OCI-LY1 (cell line): ENCODE results near the gene RNF125.

ENCODE experiments used
- H2AFZ ChIP-seq: fragments of 200-600 bp; sonication (generic), shearing (Covaris generic); 2 replicates; pipeline ENCODE4 v1.6.0; 2014; ENCODE audit warnings: antibody characterized with exemption, mild to moderate bottlenecking, low read length
- H3F3A ChIP-seq: fragments of 200-600 bp; sonication (generic), shearing (Covaris generic); 2 replicates; pipeline ENCODE4 v1.6.0; 2014; ENCODE audit warnings: mild to moderate bottlenecking, antibody characterized with exemption, low read length, moderate library complexity; ENCODE audit not compliant: insufficient read depth
- H3K27ac ChIP-seq: fragments of 200-600 bp; sonication (generic); 2 replicates; pipeline ENCODE4 v1.5.1; 2014; ENCODE audit warnings: low read length, mixed run types, mild to moderate bottlenecking, low read depth; ENCODE audit not compliant: poor library complexity, severe bottlenecking
- H3K27me3 ChIP-seq: fragments of 200-600 bp; sonication (generic); 2 replicates; pipeline ENCODE4 v1.6.0; 2014; ENCODE audit warnings: antibody characterized with exemption, mild to moderate bottlenecking, low read length, moderate library complexity; ENCODE audit not compliant: insufficient read depth
- H3K36me3 ChIP-seq: fragments of 200-600 bp; sonication (generic); 2 replicates; pipeline ENCODE4 v1.6.1; 2014; ENCODE audit warnings: mild to moderate bottlenecking, antibody characterized with exemption, low read length, moderate library complexity, mixed read lengths; ENCODE audit not compliant: insufficient read depth
- H3K4me1 ChIP-seq: fragments of 200-600 bp; sonication (generic); 2 replicates; pipeline ENCODE4 v1.5.1; 2014; ENCODE audit warnings: mild to moderate bottlenecking, low read length, moderate library complexity; ENCODE audit not compliant: insufficient read depth, severe bottlenecking
- H3K4me2 ChIP-seq: fragments of 200-600 bp; sonication (generic), shearing (Covaris generic); 2 replicates; pipeline ENCODE4 v1.6.1; 2014; ENCODE audit warnings: low read length
- H3K4me3 ChIP-seq: fragments of 200-600 bp; sonication (generic); 2 replicates; pipeline ENCODE4 v1.5.1; 2014; ENCODE audit warnings: low read length, low read depth, mild to moderate bottlenecking, mixed read lengths; ENCODE audit not compliant: poor library complexity, severe bottlenecking
- H3K79me2 ChIP-seq: fragments of 200-600 bp; shearing (Covaris generic); 2 replicates; pipeline ENCODE4 v1.6.1; 2016; ENCODE audit warnings: mixed run types, low read length, mixed read lengths; ENCODE audit not compliant: insufficient read depth
- H3K9ac ChIP-seq: fragments of 200-600 bp; sonication (generic), shearing (Covaris generic); 2 replicates; pipeline ENCODE4 v1.6.1; 2014; ENCODE audit warnings: mild to moderate bottlenecking, low read length, mixed read lengths
- H3K9me2 ChIP-seq: fragments of 200-600 bp; sonication (generic), shearing (Covaris generic); 2 replicates; pipeline ENCODE4 v1.6.1; 2014; ENCODE audit warnings: low read depth, mild to moderate bottlenecking, low read length, mixed read lengths
- H3K9me3 ChIP-seq: fragments of 200-600 bp; shearing (Covaris generic); 2 replicates; pipeline ENCODE4 v1.6.1; 2014; ENCODE audit warnings: low read length, mixed read lengths
- H4K20me1 ChIP-seq: fragments of 200-600 bp; sonication (generic), shearing (Covaris generic); 2 replicates; pipeline ENCODE4 v1.6.0; 2016; ENCODE audit warnings: mild to moderate bottlenecking, low read length; ENCODE audit not compliant: insufficient read depth
- EZH2 ChIP-seq: fragments of 200-600 bp; sonication (generic), shearing (Covaris generic); IDR thresholded peaks from 2 replicates; pipeline ENCODE4 v1.8.0; 2017; ENCODE audit warnings: borderline replicate concordance, mixed run types, mild to moderate bottlenecking, antibody characterized with exemption, low read length, moderate library complexity, mixed read lengths
- TF ChIP-seq, protein P1 (sequence below): fragments of 200-600 bp; sonication (generic), shearing (Covaris generic); IDR thresholded peaks from 2 replicates; pipeline ENCODE4 v1.5.1; 2017; ENCODE audit warnings: mild to moderate bottlenecking, antibody characterized with exemption, low read length, moderate library complexity, mixed read lengths

The RNF125 gene

DNA sequence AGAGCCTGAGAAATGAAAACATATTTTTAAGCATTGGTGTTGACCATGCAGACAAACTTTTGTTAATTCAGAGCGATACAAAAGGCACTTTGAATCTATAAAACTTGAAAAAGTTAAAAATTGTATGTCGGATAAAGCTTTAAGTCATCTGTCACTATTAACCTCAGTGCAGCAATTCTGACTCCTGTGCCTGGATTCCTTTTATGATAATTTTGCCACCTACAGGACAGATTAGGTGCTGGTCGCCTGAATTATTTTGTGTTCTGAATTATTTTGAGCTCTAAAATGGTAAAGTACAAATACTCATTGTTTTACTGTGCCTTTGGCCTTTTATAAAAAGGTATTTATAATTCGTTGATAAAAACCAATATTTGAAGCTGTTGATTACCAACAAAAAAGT is 53.7 kb downstream of the RNF125 start:
- H3K4me1 ChIP-seq, result no peaks in the 10 kb centered on the region
- H3K27me3 ChIP-seq, result no peaks in the 10 kb centered on the region; the same call in 1 of the 2 replicates
- H3K9me2 ChIP-seq, result no peaks in the 10 kb centered on the region
- H3K79me2 ChIP-seq, result no peaks in the 10 kb centered on the region
- no peak overlapping the region for H3K9ac ChIP-seq
- H3F3A ChIP-seq, result no peaks in the 10 kb centered on the region
- no peaks in the 10 kb centered on the region for H3K36me3 ChIP-seq
- H3K27ac ChIP-seq, result no peak overlapping the region
- H4K20me1 ChIP-seq, result no peaks in the 10 kb centered on the region
- no peak overlapping the region for H3K4me2 ChIP-seq
- H2AFZ ChIP-seq, result no peak overlapping the region
- no peak overlapping the region for H3K4me3 ChIP-seq
- no peaks in the 10 kb centered on the region for H3K9me3 ChIP-seq
- no peak for TF ChIP-seq EZH2
- TF ChIP-seq, protein P1, sequence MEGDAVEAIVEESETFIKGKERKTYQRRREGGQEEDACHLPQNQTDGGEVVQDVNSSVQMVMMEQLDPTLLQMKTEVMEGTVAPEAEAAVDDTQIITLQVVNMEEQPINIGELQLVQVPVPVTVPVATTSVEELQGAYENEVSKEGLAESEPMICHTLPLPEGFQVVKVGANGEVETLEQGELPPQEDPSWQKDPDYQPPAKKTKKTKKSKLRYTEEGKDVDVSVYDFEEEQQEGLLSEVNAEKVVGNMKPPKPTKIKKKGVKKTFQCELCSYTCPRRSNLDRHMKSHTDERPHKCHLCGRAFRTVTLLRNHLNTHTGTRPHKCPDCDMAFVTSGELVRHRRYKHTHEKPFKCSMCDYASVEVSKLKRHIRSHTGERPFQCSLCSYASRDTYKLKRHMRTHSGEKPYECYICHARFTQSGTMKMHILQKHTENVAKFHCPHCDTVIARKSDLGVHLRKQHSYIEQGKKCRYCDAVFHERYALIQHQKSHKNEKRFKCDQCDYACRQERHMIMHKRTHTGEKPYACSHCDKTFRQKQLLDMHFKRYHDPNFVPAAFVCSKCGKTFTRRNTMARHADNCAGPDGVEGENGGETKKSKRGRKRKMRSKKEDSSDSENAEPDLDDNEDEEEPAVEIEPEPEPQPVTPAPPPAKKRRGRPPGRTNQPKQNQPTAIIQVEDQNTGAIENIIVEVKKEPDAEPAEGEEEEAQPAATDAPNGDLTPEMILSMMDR, result peak; percentile 44

DNA sequence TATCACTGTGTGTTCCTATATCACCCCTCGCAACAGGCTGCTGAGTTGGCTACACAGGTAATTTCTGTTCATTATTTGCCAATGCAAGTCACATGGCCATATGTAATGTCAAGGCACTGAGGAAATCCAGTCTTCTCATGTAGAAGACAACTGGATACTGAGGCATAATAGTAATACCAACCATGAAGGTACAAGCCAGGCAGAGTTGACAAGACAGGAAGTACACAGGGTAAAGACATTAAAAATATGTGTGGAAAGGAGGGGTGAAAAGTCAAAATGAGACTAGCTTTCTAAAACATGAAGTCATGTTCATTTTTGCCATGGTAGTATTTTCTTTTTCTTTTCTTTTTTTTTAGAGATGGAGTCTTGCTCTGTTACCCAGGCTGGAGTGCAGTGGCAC is 55.6 kb downstream of the RNF125 start:
- no peaks in the 10 kb centered on the region for H3K9me2 ChIP-seq
- no peaks in the 10 kb centered on the region for H3K79me2 ChIP-seq
- H3K36me3 ChIP-seq, result no peaks in the 10 kb centered on the region
- no peaks in the 10 kb centered on the region for H3F3A ChIP-seq
- TF ChIP-seq, protein P1, result no peak
- no peak for TF ChIP-seq EZH2
- no peak overlapping the region for H3K27ac ChIP-seq
- H4K20me1 ChIP-seq, result no peaks in the 10 kb centered on the region
- no peak overlapping the region for H3K4me2 ChIP-seq
- no peaks in the 10 kb centered on the region for H3K9me3 ChIP-seq
- no peaks in the 10 kb centered on the region; the same call in 1 of the 2 replicates for H3K27me3 ChIP-seq
- H3K4me3 ChIP-seq, result no peak overlapping the region
- no peak overlapping the region for H2AFZ ChIP-seq
- no peak overlapping the region for H3K9ac ChIP-seq
- H3K4me1 ChIP-seq, result no peaks in the 10 kb centered on the region

- Histone ChIP-seq H3K4me3 (no peak overlapping the region), H3K36me3 (no peaks in the 10 kb centered on the region), H3K9me3 (no peaks in the 10 kb centered on the region), H3K4me2 (no peak overlapping the region), H2AFZ (no peak overlapping the region), H3K9ac (no peak overlapping the region), H3K4me1 (no peaks in the 10 kb centered on the region), H3K79me2 (no peaks in the 10 kb centered on the region), H4K20me1 (no peaks in the 10 kb centered on the region), H3K27me3 (no peaks in the 10 kb centered on the region; the same call in 1 of the 2 replicates), H3F3A (no peaks in the 10 kb centered on the region), H3K9me2 (no peaks in the 10 kb centered on the region), H3K27ac (no peak overlapping the region)
- TF ChIP-seq, protein P1, result no peak
- TF ChIP-seq EZH2, result no peak
Observed at GRCh38 chr18:32078845-32079244, 60.2 kb downstream of the RNF125 start.
